ENCODE measurements around the gene PODXL2. TPM values are rescaled to one million over a fixed set of nuclear protein-coding genes. Genes with fewer than 3 reads are reported as not detected.

PODXL2 gene
- total RNA-seq, 2 experiments from 2014 or later: 0.95 to 1.1 TPM

- Mint-ChIP-seq H3K4me3 (no peak overlapping the region), H3K36me3 (ENCODE audit: low read depth) (no peaks in the 10 kb centered on the region), H3K27me3 (peaks cover 2% of the 10 kb centered on the region), H3K27ac (no peak overlapping the region), H3K9me3 (no peaks in the 10 kb centered on the region), H3K4me1 (no peaks in the 10 kb centered on the region)
- CTCF ChIA-PET: interaction anchor here (0.6 kb wide), 1 partner anchor 173 kb away, joined by 3 read pairs; no protein-coding TSS in a partner anchor
- no peak for DNase-seq
- POLR2A ChIA-PET: no interaction called here
Measured at GRCh38 chr3:127717357-127718244, 88.6 kb downstream of the PODXL2 start.

- ChIA-PET CTCF (no interaction called here), POLR2A (no interaction called here)
- Mint-ChIP-seq H3K36me3 (ENCODE audit: low read depth) (no peaks in the 10 kb centered on the region), H3K4me1 (no peaks in the 10 kb centered on the region), H3K27me3 (peaks cover 2% of the 10 kb centered on the region), H3K4me3 (no peak overlapping the region), H3K9me3 (no peaks in the 10 kb centered on the region), H3K27ac (no peak overlapping the region)
- no peak for DNase-seq
Measured at GRCh38 chr3:127718245-127718915, 89.4 kb downstream of the PODXL2 start.

GRCh38 chr3:127718916-127719290 is 89.9 kb downstream of the PODXL2 start:
- H3K9me3 Mint-ChIP-seq: no peaks in the 10 kb centered on the region
- H3K36me3 Mint-ChIP-seq (ENCODE audit: low read depth): no peaks in the 10 kb centered on the region
- peaks cover 2% of the 10 kb centered on the region for H3K27me3 Mint-ChIP-seq
- H3K4me3 Mint-ChIP-seq: no peak overlapping the region
- DNase-seq: no peak
- no peak overlapping the region for H3K27ac Mint-ChIP-seq
- no peaks in the 10 kb centered on the region for H3K4me1 Mint-ChIP-seq
- POLR2A ChIA-PET: no interaction called here
- CTCF ChIA-PET: no interaction called here

GRCh38 chr3:127719369-127719768 is 90.4 kb downstream of the PODXL2 start:
- H3K27ac Mint-ChIP-seq: no peak overlapping the region
- CTCF ChIA-PET: no interaction called here
- no peak for DNase-seq
- H3K9me3 Mint-ChIP-seq: no peaks in the 10 kb centered on the region
- POLR2A ChIA-PET: no interaction called here
- no peak overlapping the region for H3K4me3 Mint-ChIP-seq
- no peaks in the 10 kb centered on the region for H3K36me3 Mint-ChIP-seq (ENCODE audit: low read depth)
- peaks cover 2% of the 10 kb centered on the region for H3K27me3 Mint-ChIP-seq
- no peaks in the 10 kb centered on the region for H3K4me1 Mint-ChIP-seq

- Mint-ChIP-seq H3K4me3 (no peak overlapping the region), H3K36me3 (ENCODE audit: low read depth) (no peaks in the 10 kb centered on the region), H3K4me1 (no peaks in the 10 kb centered on the region), H3K27me3 (peaks cover 6% of the 10 kb centered on the region), H3K27ac (no peak overlapping the region), H3K9me3 (no peaks in the 10 kb centered on the region)
- no peak for DNase-seq
- ChIA-PET POLR2A (no interaction called here), CTCF (no interaction called here)
Measured at GRCh38 chr3:127720161-127720823, 91.3 kb downstream of the PODXL2 start.

- Mint-ChIP-seq H3K36me3 (ENCODE audit: low read depth) (no peaks in the 10 kb centered on the region), H3K4me3 (no peak overlapping the region), H3K27ac (no peak overlapping the region), H3K9me3 (no peaks in the 10 kb centered on the region), H3K4me1 (no peaks in the 10 kb centered on the region), H3K27me3 (peaks cover 4% of the 10 kb centered on the region)
- ChIA-PET CTCF (no interaction called here), POLR2A (no interaction called here)
- no peak for DNase-seq
Measured at GRCh38 chr3:127720985-127721935, 92.3 kb downstream of the PODXL2 start.

GRCh38 chr3:127722091-127722784 is 93.3 kb downstream of the PODXL2 start:
- DNase-seq: no peak
- H3K9me3 Mint-ChIP-seq: no peaks in the 10 kb centered on the region
- ChIA-PET POLR2A (no interaction called here), CTCF (no interaction called here)
- no peak overlapping the region for H3K27ac Mint-ChIP-seq
- no peaks in the 10 kb centered on the region for H3K4me1 Mint-ChIP-seq
- no peak overlapping the region for H3K4me3 Mint-ChIP-seq
- H3K36me3 Mint-ChIP-seq (ENCODE audit: low read depth): no peaks in the 10 kb centered on the region
- H3K27me3 Mint-ChIP-seq: peaks cover 7% of the 10 kb centered on the region

Other genes with a start within 250 kb of the PODXL2 start
- gene TPRA1, start 38.5 kb upstream of the PODXL2 start, total RNA-seq: 10 to 100 TPM; 22.6 to 23.3 TPM
- 100 to 1,000 TPM; 117 to 123 TPM for gene MCM2, start 30.8 kb upstream of the PODXL2 start, total RNA-seq
- gene ABTB1, start 43.8 kb downstream of the PODXL2 start, total RNA-seq: 10 to 100 TPM; 34.3 to 38.8 TPM
- gene MGLL, start 193.3 kb downstream of the PODXL2 start, total RNA-seq: 1 to 10 TPM; 1.5 to 1.7 TPM